Hepatocyte (in vitro differentiated cells): ENCODE measurements around the gene C1orf52.

ENCODE experiments used
- CTCF ChIP-seq: fragments of 200-600 bp; sonication (generic); IDR thresholded peaks from 2 replicates; pipeline ENCODE4 v1.5.1; 2016; ENCODE audit warnings: antibody characterized with exemption, mild to moderate bottlenecking; ENCODE audit not compliant: poor library complexity
- EZH2 ChIP-seq: fragments of 200-600 bp; sonication (generic); IDR thresholded peaks from 2 replicates; pipeline ENCODE4 v1.6.1; 2016; ENCODE audit warnings: antibody characterized with exemption, mild to moderate bottlenecking, borderline replicate concordance
- EZH2phosphoT487 ChIP-seq: fragments of 200-600 bp; sonication (generic); IDR thresholded peaks from one replicate; pipeline ENCODE4 v1.6.1; 2018; ENCODE audit warnings: antibody characterized with exemption, mild to moderate bottlenecking, low read depth, moderate library complexity; ENCODE audit not compliant: unreplicated experiment, severe bottlenecking

GRCh38 chr1:85224734-85225623 is 34.5 kb downstream of the C1orf52 start:
- TF ChIP-seq CTCF: no peak
- no peak for TF ChIP-seq EZH2
- no peak for TF ChIP-seq EZH2phosphoT487
